K562 (cell line): Measurements from ENCODE around the gene ZFAND2B.

Source experiments
- BCLAF1 ChIP-seq, 2 experiments: fragments of 450-650 bp in 1 of 2; IDR thresholded peaks; 2 replicates each; pipeline ENCODE4 v1.6.1; 2011 to 2017; ENCODE audit warnings: low read depth in 2 of 2, antibody characterized with exemption in 1 of 2, borderline replicate concordance in 1 of 2, low read length in 1 of 2, mild to moderate bottlenecking in 1 of 2, mixed read lengths in 1 of 2; ENCODE audit not compliant: control insufficient read depth in 1 of 2
- CBX5 ChIP-seq: IDR thresholded peaks from 2 replicates; pipeline ENCODE4 v1.6.1; 2014; ENCODE audit warnings: low read depth, borderline replicate concordance
- CREM ChIP-seq: IDR thresholded peaks from 2 replicates; pipeline ENCODE4 v1.6.1; 2014; ENCODE audit warnings: antibody characterized with exemption, low read depth
- EGR1 ChIP-seq: fragments of 450-650 bp; conservative IDR thresholded peaks from 2 replicates; pipeline ENCODE4 v1.6.1; 2017; ENCODE audit warnings: mild to moderate bottlenecking
- GATA2 ChIP-seq: sonication (generic); formaldehyde crosslinking; IDR thresholded peaks from 2 replicates; pipeline ENCODE4 v1.4.0; 2020; ENCODE audit warnings: mild to moderate bottlenecking, missing genetic modification reagents
- NONO ChIP-seq, 2 experiments: fragments of 200-400 bp in 1 of 2; fragments of 450-650 bp in 1 of 2; formaldehyde crosslinking in 1 of 2; IDR thresholded peaks; 2 replicates each; pipeline ENCODE4 v1.6.1; 2017; ENCODE audit warnings: low read depth in 2 of 2, mild to moderate bottlenecking in 2 of 2, moderate library complexity in 2 of 2, low read length in 1 of 2
- POU5F1 ChIP-seq: fragments of 150-350 bp; IDR thresholded peaks from 2 replicates; pipeline ENCODE4 v1.6.1; 2014; ENCODE audit warnings: borderline replicate concordance, low read length, low read depth, mild to moderate bottlenecking; ENCODE audit not compliant: partially characterized antibody
- RAD21 ChIP-seq, 2 experiments: fragments of 250-450 bp in 1 of 2; fragments of 450-650 bp in 1 of 2; sonication (Bioruptor Pico) in 1 of 2; formaldehyde crosslinking in 1 of 2; IDR thresholded peaks in 1 of 2; conservative IDR thresholded peaks in 1 of 2; 2 replicates each; pipeline versions ENCODE4 v1.4.0 to v1.8.0; 2020 to 2022; ENCODE audit warnings: mild to moderate bottlenecking in 2 of 2, moderate library complexity in 1 of 2
- SMAD1 ChIP-seq: fragments of 150-350 bp; IDR thresholded peaks from 2 replicates; pipeline ENCODE4 v1.6.1; 2014; ENCODE audit warnings: low read length, low read depth; ENCODE audit not compliant: partially characterized antibody
- TAF7 ChIP-seq: fragments of 450-650 bp; IDR thresholded peaks from 2 replicates; pipeline ENCODE4 v1.6.1; 2016; ENCODE audit warnings: missing genetic modification characterization, missing compliant biosample characterization
- TF ChIP-seq, protein P1 (sequence below), 3 experiments: IDR thresholded peaks in 2 of 3; conservative IDR thresholded peaks in 1 of 3; 2 replicates each; pipeline ENCODE4 v1.5.1; 2011 to 2012; ENCODE audit warnings: low read length in 3 of 3, mild to moderate bottlenecking in 3 of 3, control low read depth in 2 of 3, improper control_type of control experiment in 1 of 3, inconsistent platforms in 1 of 3, low read depth in 1 of 3, mixed read lengths in 1 of 3, moderate library complexity in 1 of 3; ENCODE audit not compliant: insufficient read depth in 2 of 3
- TF ChIP-seq, protein P2 (sequence below): sonication (generic); formaldehyde crosslinking; IDR thresholded peaks from 2 replicates; pipeline ENCODE4 v1.9.0; 2022; ENCODE audit warnings: mild to moderate bottlenecking, missing genetic modification reagents
- TF ChIP-seq, protein P3 (sequence below): sonication (generic); formaldehyde crosslinking; IDR thresholded peaks from 2 replicates; pipeline ENCODE4 v1.9.0; 2022; ENCODE audit warnings: mild to moderate bottlenecking, missing genetic modification reagents

- TF ChIP-seq EGR1 = no peak
- TF ChIP-seq, protein P1, sequence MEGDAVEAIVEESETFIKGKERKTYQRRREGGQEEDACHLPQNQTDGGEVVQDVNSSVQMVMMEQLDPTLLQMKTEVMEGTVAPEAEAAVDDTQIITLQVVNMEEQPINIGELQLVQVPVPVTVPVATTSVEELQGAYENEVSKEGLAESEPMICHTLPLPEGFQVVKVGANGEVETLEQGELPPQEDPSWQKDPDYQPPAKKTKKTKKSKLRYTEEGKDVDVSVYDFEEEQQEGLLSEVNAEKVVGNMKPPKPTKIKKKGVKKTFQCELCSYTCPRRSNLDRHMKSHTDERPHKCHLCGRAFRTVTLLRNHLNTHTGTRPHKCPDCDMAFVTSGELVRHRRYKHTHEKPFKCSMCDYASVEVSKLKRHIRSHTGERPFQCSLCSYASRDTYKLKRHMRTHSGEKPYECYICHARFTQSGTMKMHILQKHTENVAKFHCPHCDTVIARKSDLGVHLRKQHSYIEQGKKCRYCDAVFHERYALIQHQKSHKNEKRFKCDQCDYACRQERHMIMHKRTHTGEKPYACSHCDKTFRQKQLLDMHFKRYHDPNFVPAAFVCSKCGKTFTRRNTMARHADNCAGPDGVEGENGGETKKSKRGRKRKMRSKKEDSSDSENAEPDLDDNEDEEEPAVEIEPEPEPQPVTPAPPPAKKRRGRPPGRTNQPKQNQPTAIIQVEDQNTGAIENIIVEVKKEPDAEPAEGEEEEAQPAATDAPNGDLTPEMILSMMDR (IDR thresholded peaks at IDR 0.05 in 2 of 3, conservative IDR thresholded peaks at IDR 0.05 in 1 of 3; ENCODE audit: insufficient read depth in 2 of 3, low read depth in 1 of 3, low read length in 3 of 3) = no peak
- TF ChIP-seq, protein P2, sequence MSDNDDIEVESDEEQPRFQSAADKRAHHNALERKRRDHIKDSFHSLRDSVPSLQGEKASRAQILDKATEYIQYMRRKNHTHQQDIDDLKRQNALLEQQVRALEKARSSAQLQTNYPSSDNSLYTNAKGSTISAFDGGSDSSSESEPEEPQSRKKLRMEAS (CRISPR knock-in tag) = no peak
- TF ChIP-seq RAD21 (CRISPR knock-in tag; conservative IDR thresholded peaks at IDR 0.05 in 1 of 2, IDR thresholded peaks at IDR 0.05 in 1 of 2) = no peak
- TF ChIP-seq NONO (IDR thresholded peaks at IDR 0.05; ENCODE audit: low read depth in 2 of 2, low read length in 1 of 2) = no peak
- TF ChIP-seq, protein P3, sequence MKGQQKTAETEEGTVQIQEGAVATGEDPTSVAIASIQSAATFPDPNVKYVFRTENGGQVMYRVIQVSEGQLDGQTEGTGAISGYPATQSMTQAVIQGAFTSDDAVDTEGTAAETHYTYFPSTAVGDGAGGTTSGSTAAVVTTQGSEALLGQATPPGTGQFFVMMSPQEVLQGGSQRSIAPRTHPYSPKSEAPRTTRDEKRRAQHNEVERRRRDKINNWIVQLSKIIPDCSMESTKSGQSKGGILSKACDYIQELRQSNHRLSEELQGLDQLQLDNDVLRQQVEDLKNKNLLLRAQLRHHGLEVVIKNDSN (CRISPR knock-in tag) = no peak
- no peak for TF ChIP-seq TAF7 (tag)
- TF ChIP-seq BCLAF1 (IDR thresholded peaks at IDR 0.05; ENCODE audit: borderline replicate concordance in 1 of 2, control insufficient read depth in 1 of 2, low read depth in 2 of 2, low read length in 1 of 2) = no peak
- TF ChIP-seq SMAD1 = no peak
- no peak for TF ChIP-seq CREM
- no peak for TF ChIP-seq POU5F1
- no peak for TF ChIP-seq GATA2 (CRISPR knock-in tag)
- TF ChIP-seq CBX5 = no peak
Measured at GRCh38 chr2:219214141-219214540, 7.6 kb downstream of the ZFAND2B start.
